CD4-positive, alpha-beta T cell treated with Interleukin-6 for 4 hours (primary cell): Measurements from ENCODE around the gene PDE4DIP.
A peak's percentile ranks its signal among the peaks of the same experiment; 100 is the strongest.
"Not testable (repeated sequence)": the region's sequence is repeated elsewhere in the genome, so short reads cannot be mapped to it uniquely, and the experiment has no call there.

Experiments
- DNase-seq: peaks from one replicate; pipeline ENCODE4 v3.0.0-alpha.2; 2020; ENCODE audit warnings: mixed read lengths

The PDE4DIP gene

DNA sequence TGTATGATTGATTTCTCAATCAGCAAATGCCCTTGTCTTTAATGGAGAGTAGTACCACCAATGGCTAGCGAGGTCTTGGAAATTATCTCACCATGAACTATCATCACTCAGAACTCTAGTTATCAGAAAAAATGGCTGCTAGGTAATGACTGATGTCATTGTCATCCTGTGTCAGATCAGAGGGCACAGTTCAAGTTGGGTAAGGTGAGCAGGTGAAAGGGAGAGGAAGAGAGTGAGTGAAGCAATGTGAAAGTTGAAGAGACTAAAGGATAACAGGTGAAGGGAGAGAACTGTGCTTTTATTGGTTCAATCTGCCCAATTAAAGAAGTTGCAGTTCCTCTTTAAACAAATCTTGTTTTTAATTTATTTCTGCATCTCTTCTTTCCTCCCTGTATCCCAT lies 76.8 kb downstream of the PDE4DIP start:
- not testable (repeated sequence) for DNase-seq

DNA sequence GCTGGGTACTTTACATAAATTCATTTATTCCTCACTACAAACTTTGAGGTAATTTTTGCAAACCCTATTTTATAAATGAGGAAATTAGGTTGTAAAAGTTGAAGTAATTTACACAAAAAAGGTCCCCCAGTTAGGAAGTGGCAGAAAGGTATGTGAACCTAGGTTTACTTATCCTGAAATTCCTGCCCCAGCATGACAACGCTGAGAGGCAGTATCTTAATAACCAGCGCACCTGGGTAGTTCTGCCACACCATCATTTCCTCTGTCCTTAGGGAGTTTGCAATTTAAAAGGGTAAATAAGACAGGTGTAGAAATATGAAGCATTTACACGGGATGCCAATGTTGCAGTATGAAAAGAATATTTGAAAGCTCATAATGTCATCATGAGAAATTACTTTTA lies 79.6 kb downstream of the PDE4DIP start:
- DNase-seq, result not testable (repeated sequence)

DNA sequence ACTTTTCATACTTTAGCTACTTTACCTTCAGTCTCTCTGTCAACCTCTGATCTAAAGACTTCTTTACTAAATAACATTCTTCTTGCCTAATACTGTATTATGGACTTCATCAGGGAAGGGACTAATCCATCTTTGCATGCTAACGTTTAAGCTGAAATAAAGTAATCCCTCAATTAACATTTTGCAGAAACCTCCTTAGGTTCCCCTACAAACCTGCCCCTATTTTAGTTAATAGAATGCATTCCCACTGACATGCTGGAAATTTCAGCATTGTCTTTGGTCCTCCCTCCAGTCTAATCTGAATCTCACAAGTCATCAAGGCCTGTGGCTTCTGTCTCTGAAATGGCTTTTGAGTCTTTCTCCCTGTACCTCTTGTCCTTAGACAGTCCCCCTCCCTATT lies 83.4 kb downstream of the PDE4DIP start:
- not testable (repeated sequence) for DNase-seq

DNA sequence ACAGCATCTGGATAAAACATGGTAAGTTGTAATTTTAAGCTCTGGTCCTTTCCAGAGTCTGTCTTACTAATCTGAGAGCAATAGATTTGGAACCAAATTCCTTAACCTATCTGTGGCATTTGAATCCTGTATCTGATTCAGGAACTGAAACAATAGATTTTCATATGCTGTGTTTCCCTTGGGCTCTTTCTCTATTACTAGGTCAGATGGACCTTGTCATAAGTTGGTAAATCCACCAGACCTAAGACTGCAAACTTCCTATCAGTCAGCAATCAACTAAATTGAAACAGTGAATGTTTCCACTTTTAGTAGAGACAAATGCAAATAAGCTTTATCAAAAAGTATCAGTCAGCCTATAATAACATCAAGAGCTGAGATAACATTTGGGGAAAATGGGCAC lies 85.0 kb downstream of the PDE4DIP start:
- DNase-seq, result not testable (repeated sequence)

DNA sequence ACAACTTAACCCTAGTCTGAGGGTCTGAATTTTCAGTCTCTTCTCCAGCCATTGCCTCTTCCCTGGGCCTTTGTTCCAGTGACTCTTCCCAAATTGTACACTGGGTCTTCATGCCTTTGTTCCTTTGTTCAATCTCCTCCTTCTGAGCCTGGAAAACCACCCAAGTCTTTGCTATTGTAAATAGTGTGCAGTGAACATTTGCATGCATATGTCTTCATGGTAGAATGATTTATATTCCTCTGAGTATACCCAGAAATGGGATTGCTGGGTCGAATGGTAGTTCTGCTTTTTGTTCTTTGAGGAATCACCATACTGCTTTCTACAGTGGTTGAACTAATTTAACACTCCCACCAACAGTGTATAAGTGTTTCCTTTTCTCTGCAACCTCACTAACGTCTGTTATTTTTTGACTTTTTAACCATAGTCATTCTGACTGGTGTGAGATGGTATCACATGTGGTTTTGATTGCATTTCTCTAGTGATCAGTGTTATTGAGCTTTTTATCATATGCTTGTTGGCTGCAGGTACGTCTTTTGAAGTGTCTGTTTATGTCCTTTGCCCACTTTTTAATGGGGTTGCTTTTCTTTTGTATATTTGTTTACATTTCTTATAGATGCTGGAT lies 91.3 kb downstream of the PDE4DIP start:
- not testable (repeated sequence) for DNase-seq

DNA sequence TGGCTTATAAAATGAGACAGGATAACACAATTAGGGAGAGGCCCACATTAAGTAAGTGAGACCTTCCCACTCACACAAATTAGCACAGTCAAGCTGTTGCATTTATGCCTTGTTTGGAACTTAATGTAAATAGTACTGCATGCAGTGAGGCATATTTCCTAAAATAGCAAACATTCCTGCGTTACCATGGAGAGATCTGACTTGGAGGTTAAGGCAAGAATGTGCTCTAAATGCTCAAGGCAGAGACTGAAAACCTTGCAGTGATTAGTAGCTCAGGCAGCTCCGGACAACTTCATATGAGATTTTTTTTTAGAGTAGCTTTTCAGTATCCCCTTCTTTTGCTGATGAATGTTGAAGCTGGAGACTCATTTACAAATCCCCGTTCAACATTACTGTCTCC lies 98.7 kb downstream of the PDE4DIP start:
- not testable (repeated sequence) for DNase-seq

DNA sequence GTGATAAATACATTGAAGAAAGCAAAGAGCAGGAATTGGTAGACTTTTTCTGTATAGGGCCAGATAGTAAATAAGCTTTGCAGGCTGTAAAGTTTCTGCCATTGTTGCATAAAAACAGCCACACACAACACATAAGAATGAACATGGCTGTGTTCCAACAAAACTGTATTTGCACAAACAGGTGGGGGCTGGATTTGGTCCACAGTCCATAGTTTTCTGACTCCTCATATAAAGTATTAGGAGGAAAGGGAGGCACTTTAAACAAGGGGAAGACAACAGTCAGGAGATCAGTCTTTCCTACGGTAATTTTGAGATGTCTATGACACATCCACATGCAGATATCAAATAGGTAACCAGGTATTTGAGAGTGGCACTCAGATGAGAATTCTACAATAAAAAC lies 100.9 kb downstream of the PDE4DIP start:
- not testable (repeated sequence) for DNase-seq

DNA sequence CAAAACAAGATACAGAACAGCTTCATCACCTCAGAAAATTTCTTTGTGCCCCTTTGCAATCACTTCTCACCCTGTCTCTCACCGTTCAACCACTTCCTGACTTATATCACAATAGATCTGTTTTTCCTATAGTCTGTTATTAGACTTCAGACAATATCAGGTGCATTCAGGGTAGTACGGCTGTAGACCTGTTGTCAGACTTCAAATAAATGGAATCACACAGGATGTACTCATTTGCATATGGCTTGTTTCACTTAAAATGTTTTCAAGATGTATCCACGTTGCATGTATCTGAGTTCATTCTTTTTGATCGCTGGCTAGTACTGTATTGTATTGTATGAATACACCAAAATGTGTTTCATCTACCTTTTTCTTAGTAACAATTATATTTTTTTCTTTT lies 104.5 kb downstream of the PDE4DIP start:
- not testable (repeated sequence) for DNase-seq

DNA sequence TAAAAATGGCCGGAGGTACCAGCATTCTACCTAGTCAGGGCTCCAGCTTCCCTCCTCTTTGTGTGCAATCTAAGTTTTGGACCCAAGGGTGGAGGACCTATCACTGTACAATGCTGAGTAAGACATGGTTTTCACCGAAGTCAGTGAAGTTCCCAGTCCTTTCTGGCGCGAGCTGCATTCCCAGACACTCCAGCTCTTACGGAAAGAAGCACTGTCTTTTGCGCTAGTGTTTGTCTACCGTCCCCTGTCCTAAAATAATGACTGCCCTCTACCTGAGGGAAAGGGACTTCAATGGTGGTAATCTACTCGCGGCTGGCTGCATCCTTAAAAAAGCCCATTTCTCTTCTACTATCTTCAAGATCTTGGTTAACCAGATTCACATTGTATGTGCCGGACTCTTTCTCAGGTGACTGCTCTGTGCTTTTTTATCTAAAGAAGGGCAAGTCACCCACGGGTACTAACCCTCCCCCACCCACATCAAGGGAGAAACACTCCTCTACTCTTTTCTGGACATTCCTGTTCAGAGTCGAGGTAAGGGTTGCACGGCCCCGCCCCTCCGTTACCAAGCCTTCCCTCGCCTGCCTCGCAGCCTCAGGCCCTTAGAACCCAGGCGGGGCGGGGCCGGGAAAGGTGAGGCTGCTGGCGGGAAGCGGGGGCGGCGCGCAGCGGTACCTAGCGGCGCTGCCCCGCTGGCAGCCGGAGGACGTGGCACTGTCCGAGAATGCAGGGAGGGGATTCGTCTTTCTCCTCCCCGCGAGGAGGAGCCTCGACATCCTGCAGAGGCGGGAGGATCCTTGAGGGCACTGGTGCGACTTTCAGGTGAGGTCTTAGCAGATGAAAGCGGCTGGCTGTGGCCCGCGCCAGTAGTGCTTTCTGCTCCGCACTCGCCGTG lies 107.4 kb downstream of the PDE4DIP start:
- peak; percentile 80 for DNase-seq

DNA sequence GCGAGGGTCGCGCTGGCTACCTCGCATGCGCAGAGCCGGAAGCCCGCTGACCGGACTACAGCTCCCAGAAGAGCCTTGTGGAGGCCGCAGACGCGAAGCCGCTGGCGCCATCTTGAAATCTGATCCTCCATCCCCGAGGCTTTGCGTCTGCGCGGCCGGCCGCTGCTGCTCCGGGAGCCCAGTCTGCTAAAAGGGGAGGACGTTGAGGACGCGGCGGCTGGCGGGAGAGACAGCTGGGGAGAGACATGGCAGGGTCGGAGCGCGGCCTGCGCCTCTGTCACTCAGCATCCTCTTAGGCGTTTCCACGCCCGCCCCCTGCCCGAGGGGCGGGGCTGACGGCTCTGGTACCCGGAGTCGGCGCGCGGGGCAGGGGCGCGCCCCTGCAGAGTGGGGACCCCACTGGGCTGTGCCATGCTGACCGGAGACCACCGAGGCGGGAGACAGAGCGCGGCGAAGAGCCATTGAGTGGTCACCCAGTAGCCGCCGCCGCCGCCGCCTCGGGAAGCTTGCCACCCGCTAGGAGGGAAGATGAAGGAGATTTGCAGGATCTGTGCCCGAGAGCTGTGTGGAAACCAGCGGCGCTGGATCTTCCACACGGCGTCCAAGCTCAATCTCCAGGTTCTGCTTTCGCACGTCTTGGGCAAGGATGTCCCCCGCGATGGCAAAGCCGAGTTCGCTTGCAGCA lies 108.2 kb downstream of the PDE4DIP start:
- not testable (repeated sequence) for DNase-seq

DNA sequence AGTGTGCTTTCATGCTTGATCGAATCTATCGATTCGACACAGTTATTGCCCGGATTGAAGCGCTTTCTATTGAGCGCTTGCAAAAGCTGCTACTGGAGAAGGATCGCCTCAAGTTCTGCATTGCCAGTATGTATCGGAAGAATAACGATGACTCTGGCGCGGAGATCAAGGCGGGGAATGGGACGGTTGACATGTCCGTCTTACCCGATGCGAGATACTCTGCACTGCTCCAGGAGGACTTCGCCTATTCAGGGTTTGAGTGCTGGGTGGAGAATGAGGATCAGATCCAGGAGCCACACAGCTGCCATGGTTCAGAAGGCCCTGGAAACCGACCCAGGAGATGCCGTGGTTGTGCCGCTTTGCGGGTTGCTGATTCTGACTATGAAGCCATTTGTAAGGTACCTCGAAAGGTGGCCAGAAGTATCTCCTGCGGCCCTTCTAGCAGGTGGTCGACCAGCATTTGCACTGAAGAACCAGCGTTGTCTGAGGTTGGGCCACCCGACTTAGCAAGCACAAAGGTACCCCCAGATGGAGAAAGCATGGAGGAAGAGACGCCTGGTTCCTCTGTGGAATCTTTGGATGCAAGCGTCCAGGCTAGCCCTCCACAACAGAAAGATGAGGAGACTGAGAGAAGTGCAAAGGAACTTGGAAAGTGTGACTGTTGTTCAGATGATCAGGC lies 108.8 kb downstream of the PDE4DIP start:
- peak; percentile 10 for DNase-seq

DNA sequence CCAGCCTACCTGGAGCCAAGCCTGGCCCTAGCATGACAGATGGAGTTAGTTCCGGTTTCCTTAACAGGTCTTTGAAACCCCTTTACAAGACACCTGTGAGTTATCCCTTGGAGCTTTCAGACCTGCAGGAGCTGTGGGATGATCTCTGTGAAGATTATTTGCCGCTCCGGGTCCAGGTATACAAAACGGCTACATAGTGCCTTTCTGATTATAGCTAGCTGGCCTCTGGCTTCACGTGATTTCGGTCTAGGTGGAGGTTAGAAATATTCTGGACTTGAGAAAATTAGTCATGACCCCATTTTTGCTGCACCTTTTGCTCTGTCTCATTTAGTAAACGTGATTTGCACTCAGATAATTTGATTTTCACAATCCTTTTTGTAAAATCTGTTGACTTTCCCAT lies 109.5 kb downstream of the PDE4DIP start:
- DNase-seq, result not testable (repeated sequence)

DNA sequence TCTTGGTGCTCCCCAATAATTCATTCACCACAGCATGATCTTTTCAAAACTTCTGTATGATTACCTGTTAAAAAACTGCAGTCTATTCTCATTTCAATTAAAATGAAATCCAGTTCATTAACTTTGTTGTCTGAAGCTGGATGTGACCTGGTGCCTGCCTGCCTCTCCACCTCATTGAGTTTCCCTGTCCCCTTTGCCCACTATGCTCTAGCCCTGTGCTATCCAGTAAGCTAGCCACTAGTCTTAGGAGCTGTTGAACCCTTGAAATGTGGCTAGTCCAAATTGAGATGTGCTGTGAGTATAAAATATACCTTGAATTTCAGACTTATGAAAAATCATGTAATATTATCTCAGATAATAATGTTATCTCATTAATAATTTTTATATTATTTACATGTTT lies 114.1 kb downstream of the PDE4DIP start:
- DNase-seq, result not testable (repeated sequence)

DNA sequence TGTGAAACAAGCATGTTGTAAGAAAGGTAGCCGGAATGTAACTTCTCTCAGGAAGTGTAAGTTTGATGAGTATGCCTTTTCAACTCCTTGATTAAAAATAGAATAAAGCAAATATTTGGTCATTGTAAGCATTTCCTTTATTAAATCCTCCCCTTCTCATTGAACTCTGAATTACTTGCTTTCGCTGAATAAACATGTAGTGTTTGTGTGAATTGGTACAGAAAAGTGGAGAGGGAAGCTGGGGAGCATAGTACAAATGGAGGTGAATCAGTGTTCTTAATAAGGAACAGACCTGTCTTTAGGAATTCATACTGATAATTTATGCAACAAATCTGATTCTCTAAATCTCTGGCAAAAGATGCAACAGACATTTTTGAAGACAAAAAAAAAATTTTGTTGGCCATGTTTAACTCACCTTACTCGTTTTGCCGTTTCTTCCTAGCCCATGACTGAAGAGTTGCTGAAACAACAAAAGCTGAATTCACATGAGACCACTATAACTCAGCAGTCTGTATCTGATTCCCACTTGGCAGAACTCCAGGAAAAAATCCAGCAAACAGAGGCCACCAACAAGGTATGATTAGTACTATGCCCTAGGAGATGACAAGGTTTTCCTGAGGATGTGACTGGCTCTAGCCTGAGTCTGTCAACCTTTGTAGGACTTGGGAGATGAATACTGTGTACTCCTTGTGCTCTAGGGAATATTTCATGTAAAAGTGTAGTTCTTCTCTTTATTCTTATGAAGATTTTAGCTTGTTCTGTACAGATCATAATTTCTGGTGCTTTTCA lies 116.2 kb downstream of the PDE4DIP start:
- DNase-seq, result not testable (repeated sequence)

DNA sequence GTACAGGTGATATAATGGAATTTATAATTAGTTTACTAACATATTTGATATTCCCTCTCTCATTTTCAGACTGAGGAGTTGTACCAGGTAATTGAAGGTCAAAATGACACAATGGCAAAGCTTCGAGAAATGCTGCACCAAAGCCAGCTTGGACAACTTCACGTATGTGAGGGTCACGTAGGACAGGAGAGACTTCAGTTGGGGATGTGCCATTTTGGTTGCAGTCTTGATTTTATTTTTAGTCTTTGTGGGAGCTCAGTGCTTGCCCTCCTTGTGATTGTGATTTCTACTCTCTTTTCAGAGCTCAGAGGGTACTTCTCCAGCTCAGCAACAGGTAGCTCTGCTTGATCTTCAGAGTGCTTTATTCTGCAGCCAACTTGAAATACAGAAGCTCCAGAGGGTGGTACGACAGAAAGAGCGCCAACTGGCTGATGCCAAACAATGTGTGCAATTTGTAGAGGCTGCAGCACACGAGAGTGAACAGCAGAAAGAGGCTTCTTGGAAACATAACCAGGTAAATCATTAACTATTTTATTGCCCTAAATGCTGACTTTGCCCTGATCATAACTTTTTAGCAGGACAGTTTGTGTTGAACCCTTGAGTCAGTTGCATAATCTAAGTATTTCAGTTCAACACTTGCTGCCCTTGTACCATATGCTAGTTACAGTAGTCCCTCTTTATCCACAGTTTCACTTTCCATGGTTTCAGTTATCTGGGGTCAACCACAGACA lies 118.1 kb downstream of the PDE4DIP start:
- not testable (repeated sequence) for DNase-seq

DNA sequence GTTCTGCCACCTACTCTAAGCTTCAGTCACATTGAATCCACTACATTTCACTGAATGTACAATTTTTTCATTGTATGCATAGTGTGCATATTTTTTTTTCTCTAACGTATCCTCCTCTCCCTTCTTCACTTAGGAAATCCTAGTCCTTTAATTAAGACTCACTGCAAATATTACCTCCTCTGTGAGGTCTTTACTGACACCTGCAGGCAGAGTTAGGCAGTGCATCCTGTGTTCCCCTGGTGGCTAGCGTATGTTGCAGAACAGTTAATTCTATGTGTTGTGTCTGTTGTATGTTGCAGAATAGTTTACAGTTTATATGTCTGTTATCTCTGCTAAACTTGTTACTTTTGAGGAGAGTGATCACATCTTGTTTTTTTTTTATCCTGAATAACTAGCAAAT lies 121.9 kb downstream of the PDE4DIP start:
- not testable (repeated sequence) for DNase-seq

DNA sequence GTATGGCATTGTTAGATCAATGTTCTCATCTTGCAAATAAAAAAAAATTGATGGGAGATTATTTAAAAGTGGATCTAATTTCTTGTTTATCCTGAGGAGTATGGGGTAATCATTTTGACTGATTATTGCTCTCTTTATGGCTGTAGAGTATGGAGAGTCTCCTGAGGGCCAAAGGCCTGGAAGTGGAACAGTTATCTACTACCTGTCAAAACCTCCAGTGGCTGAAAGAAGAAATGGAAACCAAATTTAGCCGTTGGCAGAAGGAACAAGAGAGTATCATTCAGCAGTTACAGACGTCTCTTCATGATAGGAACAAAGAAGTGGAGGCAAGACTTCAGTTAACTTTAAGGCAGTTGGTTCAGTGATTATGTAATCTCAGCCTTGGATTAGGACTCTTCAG lies 123.4 kb downstream of the PDE4DIP start:
- DNase-seq, result not testable (repeated sequence)

DNA sequence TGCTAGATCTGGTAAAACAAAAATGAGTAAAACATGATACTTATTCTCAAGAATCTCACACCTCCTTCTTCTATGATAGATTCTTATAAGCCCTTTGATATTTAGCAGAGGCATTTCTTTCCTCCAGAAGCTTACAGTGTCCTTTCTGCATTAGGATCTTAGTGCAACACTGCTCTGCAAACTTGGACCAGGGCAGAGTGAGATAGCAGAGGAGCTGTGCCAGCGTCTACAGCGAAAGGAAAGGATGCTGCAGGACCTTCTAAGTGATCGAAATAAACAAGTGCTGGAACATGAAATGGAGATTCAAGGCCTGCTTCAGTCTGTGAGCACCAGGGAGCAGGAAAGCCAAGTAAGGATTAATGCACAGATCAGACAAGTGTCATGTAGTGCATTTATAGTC lies 124.5 kb downstream of the PDE4DIP start:
- not testable (repeated sequence) for DNase-seq

DNA sequence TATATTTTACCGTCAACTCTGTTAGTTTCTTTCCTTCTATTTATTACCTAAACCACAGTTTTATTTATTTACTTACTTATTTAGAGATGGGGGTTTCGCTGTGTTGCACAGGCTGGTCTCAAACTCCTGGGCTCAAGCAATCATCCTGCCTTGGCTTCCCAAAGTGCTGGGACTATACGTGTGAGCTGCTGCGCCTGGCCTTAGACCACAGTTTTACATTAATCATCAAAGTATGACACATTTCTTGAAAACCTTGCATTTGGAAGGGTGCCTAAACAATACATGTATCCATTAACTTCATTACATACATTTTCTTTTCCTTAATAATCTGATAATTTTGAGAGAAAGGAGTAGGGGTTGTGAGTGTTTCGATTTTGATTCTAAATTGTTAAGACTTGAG lies 124.9 kb downstream of the PDE4DIP start:
- not testable (repeated sequence) for DNase-seq

DNA sequence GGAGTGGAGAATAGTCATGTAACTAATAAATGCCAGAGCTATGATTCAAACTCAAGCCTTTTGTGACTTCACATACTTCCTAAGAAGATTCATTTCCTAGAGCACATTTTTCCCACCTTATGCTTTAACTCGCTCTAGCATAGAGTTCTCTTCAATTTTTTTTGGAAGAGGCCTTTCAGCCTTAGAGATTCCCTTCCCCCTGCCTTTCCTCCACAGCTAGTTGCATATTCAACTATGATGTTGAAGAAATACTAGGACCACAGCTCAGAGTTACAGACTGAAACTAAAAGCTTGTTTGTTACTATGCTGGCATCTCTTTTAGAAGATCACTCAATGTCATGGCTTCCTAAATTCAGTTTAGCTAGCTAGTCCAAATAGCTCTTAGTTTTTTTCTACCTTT lies 131.2 kb downstream of the PDE4DIP start:
- DNase-seq, result not testable (repeated sequence)

DNA sequence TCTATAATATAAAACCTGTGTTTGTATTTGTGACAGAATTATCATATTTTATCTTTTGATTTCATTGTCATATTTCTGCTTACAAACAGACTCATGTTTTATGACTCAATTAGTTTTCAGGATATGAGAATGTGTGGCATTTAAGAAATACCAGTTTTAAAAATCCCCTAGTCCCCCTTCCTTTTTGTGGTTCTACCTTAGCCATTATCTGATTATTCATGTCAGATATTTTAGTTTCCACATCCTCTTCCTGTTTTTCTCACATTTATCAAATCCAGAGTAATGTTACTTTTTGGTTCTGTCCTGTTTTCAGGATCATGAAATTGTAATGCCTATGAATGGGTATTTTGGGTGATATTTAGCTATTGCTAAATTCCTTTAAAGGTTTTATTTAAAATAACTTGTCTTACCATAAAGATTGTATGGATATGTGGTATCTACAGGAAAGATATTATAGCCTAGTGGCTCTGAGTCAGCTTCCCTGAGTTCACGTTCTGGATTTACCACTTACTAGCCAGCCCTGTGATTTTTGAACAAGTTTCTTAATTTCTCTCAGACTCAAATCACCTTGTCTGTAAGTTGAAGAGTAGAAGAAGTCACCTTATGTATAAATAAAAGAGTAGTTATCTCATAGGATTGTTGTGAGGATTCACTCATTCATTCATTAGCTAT lies 131.8 kb downstream of the PDE4DIP start:
- not testable (repeated sequence) for DNase-seq
